GM12801 (cell line): ENCODE measurements around the gene SMPD4.
"Not testable (repeated sequence)": the region's sequence is repeated elsewhere in the genome, so short reads cannot be mapped to it uniquely, and the experiment has no call there.

ENCODE experiments used
- CTCF ChIP-seq: IDR thresholded peaks from one replicate; pipeline ENCODE4 v1.5.1; 2011; ENCODE audit warnings: control low read depth; ENCODE audit not compliant: insufficient read length; ENCODE audit errors: extremely low read depth

The SMPD4 gene

GRCh38 chr2:130183512-130184373, 2.3 kb upstream of the SMPD4 start:
- no peak for TF ChIP-seq CTCF

GRCh38 chr2:130181880-130182682, 679 bp upstream of the SMPD4 start, which contains the start of gene MZT2B:
Gene MZT2B (plus strand): TSS chr2:130182262. CDS start chr2:130182283, 21 bp downstream.
- TF ChIP-seq CTCF = not testable (repeated sequence)

- TF ChIP-seq CTCF = no peak
Observed at GRCh38 chr2:130169896-130170295, 11.5 kb downstream of the SMPD4 start.

- TF ChIP-seq CTCF = no peak
Observed at GRCh38 chr2:130165293-130166016, 15.9 kb downstream of the SMPD4 start.

GRCh38 chr2:130162968-130163367, 18.4 kb downstream of the SMPD4 start:
- TF ChIP-seq CTCF = no peak

GRCh38 chr2:130160131-130160530, 21.3 kb downstream of the SMPD4 start:
- no peak for TF ChIP-seq CTCF

- TF ChIP-seq CTCF = no peak
Observed at GRCh38 chr2:130158631-130159030, 22.8 kb downstream of the SMPD4 start.
